Measurements from ENCODE around the gene SHROOM1. TPM values are rescaled to one million over a fixed set of nuclear protein-coding genes. Genes with fewer than 3 reads are reported as not detected.

SHROOM1 gene
- polyA plus RNA-seq, 1 donor from 2014 or later, result 1.8 TPM

- Histone ChIP-seq H3K9ac (ENCODE audit: low read length) (no peak overlapping the region), H4K20me1 (ENCODE audit: insufficient read depth) (no peaks in the 10 kb centered on the region), H3K9me3 (ENCODE audit: low read length) (no peaks in the 10 kb centered on the region), H3K9me2 (ENCODE audit: insufficient read depth, low read length) (no peaks in the 10 kb centered on the region), H3K27ac (ENCODE audit: low read length) (no peak overlapping the region), H3K36me3 (ENCODE audit: insufficient read depth, low read length) (no peaks in the 10 kb centered on the region), H3F3A (ENCODE audit: insufficient read depth, low read length, poor library complexity, severe bottlenecking) (no peaks in the 10 kb centered on the region), H2AFZ (ENCODE audit: low read depth, low read length) (no peak overlapping the region), H3K79me2 (replicated peaks; ENCODE audit: insufficient read depth, low read length) (no peaks in the 10 kb centered on the region), H3K4me2 (ENCODE audit: low read length) (no peak overlapping the region), H3K4me3 (ENCODE audit: low read length) (no peak overlapping the region), H3K27me3 (ENCODE audit: insufficient read depth, low read depth, low read length) (peaks cover 75% of the 10 kb centered on the region)
- TF ChIP-seq POLR2AphosphoS5 (IDR thresholded peaks at IDR 0.05) (no peak), SMC3 (conservative IDR thresholded peaks at IDR 0.05; ENCODE audit: poor library complexity) (no peak), CTCF (IDR thresholded peaks at IDR 0.05; ENCODE audit: poor library complexity, severe bottlenecking) (no peak), MXI1 (conservative IDR thresholded peaks at IDR 0.05; ENCODE audit: poor library complexity, severe bottlenecking) (no peak), RAD21 (conservative IDR thresholded peaks at IDR 0.05) (no peak), EP300 (conservative IDR thresholded peaks at IDR 0.05; ENCODE audit: poor library complexity, severe bottlenecking) (no peak), EZH2 (IDR thresholded peaks at IDR 0.05; ENCODE audit: borderline replicate concordance, insufficient read depth, low read length, poor library complexity, severe bottlenecking) (no peak), REST (IDR thresholded peaks at IDR 0.05; ENCODE audit: borderline replicate concordance) (no peak), TAF1 (IDR thresholded peaks at IDR 0.05; ENCODE audit: low read depth) (no peak)
Observed at GRCh38 chr5:132828846-132829494, 1.5 kb downstream of the SHROOM1 start.

GRCh38 chr5:132827943-132828673, 2.3 kb downstream of the SHROOM1 start:
- H3K27ac ChIP-seq (ENCODE audit: low read length), result no peak overlapping the region
- no peaks in the 10 kb centered on the region for H3F3A ChIP-seq (ENCODE audit: insufficient read depth, low read length, poor library complexity, severe bottlenecking)
- H3K9me2 ChIP-seq (ENCODE audit: insufficient read depth, low read length), result no peaks in the 10 kb centered on the region
- no peak overlapping the region for H3K9ac ChIP-seq (ENCODE audit: low read length)
- no peaks in the 10 kb centered on the region for H4K20me1 ChIP-seq (ENCODE audit: insufficient read depth)
- H3K9me3 ChIP-seq (ENCODE audit: low read length), result no peaks in the 10 kb centered on the region
- H3K79me2 ChIP-seq (replicated peaks; ENCODE audit: insufficient read depth, low read length), result no peaks in the 10 kb centered on the region
- peaks cover 83% of the 10 kb centered on the region for H3K27me3 ChIP-seq (ENCODE audit: insufficient read depth, low read depth, low read length)
- H3K4me2 ChIP-seq (ENCODE audit: low read length), result no peak overlapping the region
- no peaks in the 10 kb centered on the region for H3K36me3 ChIP-seq (ENCODE audit: insufficient read depth, low read length)
- no peak overlapping the region for H2AFZ ChIP-seq (ENCODE audit: low read depth, low read length)
- TF ChIP-seq EP300 (conservative IDR thresholded peaks at IDR 0.05; ENCODE audit: poor library complexity, severe bottlenecking) (no peak), RAD21 (conservative IDR thresholded peaks at IDR 0.05) (no peak), MXI1 (conservative IDR thresholded peaks at IDR 0.05; ENCODE audit: poor library complexity, severe bottlenecking) (no peak), POLR2AphosphoS5 (IDR thresholded peaks at IDR 0.05) (no peak), TAF1 (IDR thresholded peaks at IDR 0.05; ENCODE audit: low read depth) (no peak), REST (IDR thresholded peaks at IDR 0.05; ENCODE audit: borderline replicate concordance) (no peak), CTCF (IDR thresholded peaks at IDR 0.05; ENCODE audit: poor library complexity, severe bottlenecking) (no peak), EZH2 (IDR thresholded peaks at IDR 0.05; ENCODE audit: borderline replicate concordance, insufficient read depth, low read length, poor library complexity, severe bottlenecking) (no peak), SMC3 (conservative IDR thresholded peaks at IDR 0.05; ENCODE audit: poor library complexity) (no peak)
- H3K4me3 ChIP-seq (ENCODE audit: low read length), result no peak overlapping the region
